ENCODE data around the gene TRPM8. TPM values are rescaled to one million over a fixed set of nuclear protein-coding genes. Genes with fewer than 3 reads are reported as not detected.

Gene TRPM8
- total RNA-seq, 2 experiments from 2014 or later = not detected

DNA sequence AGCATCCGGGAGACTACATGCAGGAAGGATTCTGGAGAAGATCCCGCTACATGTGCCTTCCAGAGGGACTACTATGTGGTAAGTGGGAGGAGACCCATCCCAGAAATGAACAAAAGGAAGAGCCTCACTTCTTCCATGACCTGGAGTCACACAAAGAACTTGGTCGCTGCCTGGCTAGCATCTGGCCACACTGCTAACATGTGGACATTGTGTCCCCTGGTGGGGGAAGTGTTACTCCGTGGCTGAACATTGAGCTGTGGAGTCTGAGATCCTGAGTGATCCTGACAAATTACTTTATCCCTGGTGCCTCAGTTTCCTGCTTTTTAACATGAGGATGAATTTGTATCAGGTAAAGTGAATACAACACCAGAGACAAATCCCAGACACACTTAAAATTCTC, 141.7 kb downstream of the TRPM8 start:
- H3K36me3 Mint-ChIP-seq = no peaks in the 10 kb centered on the region
- peaks cover 27% of the 10 kb centered on the region for H3K27me3 Mint-ChIP-seq
- DNase-seq = no peak
- H3K9me3 Mint-ChIP-seq (ENCODE audit: low read depth) = no peaks in the 10 kb centered on the region
- H3K27ac Mint-ChIP-seq = no peak overlapping the region
- no peak overlapping the region for H3K4me3 Mint-ChIP-seq
- ATAC-seq = no peak
- CTCF ChIA-PET = no interaction called here
- peaks cover 2% of the 10 kb centered on the region for H3K4me1 Mint-ChIP-seq

DNA sequence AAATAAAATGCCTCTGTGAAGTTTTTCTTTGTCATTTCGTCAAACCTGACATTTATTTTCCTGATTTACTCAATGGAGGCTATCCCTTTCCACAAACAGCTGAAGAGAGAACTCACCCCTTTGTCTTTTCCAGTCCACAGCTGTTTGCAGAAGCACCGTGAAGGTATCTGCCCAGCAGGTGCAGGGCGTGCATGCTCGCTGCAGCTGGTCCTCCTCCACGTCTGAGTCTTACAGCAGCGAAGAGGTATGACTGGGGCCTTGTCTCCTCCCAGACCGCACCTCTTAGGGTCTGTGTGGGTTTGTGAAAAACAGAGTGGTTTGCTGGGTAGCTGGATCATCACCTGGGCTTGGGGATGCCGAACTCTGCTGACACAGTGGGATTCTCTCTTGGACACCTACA, 143.1 kb downstream of the TRPM8 start:
- H3K4me1 Mint-ChIP-seq = peaks cover 2% of the 10 kb centered on the region
- no peak overlapping the region for H3K4me3 Mint-ChIP-seq
- DNase-seq (no peak), ATAC-seq (no peak)
- CTCF ChIA-PET = no interaction called here
- peaks cover 25% of the 10 kb centered on the region for H3K27me3 Mint-ChIP-seq
- no peak overlapping the region for H3K27ac Mint-ChIP-seq
- no peaks in the 10 kb centered on the region for H3K36me3 Mint-ChIP-seq
- H3K9me3 Mint-ChIP-seq (ENCODE audit: low read depth) = no peaks in the 10 kb centered on the region

DNA sequence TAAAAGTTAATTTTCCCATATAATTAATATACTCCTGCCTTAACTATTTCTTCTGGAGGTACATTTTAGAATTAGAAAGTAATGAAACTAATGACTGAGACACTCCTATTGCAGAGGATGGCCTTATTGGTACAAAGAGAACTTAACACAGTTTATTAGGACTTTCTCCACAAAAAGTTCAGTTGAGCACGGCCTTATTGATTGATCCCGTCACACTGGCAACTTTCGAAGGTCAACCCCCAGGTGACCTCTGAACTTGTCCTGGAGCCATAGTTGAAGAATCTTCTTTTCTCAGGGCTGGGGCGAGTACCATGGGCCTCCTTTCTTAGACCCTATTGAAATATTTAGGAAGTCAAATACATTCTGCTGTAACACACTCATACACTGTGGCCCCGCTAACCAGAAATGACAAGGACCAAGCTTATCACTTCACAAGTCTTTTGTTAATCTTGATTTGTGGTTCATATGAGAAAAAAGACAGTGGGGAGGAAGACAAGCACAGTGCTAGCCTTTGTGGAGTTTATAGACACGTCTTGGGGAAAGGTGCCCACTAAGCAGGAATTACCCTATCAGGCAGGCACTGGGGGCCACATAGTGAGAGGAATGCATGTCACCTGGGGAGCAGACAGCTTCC, 144.6 kb downstream of the TRPM8 start:
- no peak overlapping the region for H3K4me3 Mint-ChIP-seq
- H3K27ac Mint-ChIP-seq = no peak overlapping the region
- H3K27me3 Mint-ChIP-seq = peaks cover 22% of the 10 kb centered on the region
- ATAC-seq (no peak), DNase-seq (no peak)
- peaks cover 2% of the 10 kb centered on the region for H3K4me1 Mint-ChIP-seq
- CTCF ChIA-PET = no interaction called here
- H3K9me3 Mint-ChIP-seq (ENCODE audit: low read depth) = no peaks in the 10 kb centered on the region
- H3K36me3 Mint-ChIP-seq = peaks cover 1% of the 10 kb centered on the region

DNA sequence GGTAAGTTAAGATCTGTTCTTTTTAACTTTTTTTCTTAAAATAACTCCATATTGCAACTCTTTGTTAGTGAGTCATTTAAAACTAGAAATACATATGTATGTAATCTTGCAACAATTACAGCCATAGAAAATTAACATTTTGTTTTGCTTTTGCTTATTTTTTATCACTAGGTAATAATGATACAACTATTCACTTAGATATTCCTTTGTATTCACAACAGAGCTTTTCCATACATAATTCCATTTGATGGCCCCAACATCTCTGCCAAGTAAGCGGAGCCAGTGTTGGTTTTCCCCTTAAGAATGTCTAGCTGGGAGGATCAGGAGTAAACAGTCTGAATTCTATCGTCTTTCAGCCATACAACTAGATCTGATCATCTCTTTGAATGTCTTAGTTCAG, 149.4 kb downstream of the TRPM8 start:
- no peak for ATAC-seq
- peaks cover 11% of the 10 kb centered on the region for H3K9me3 Mint-ChIP-seq (ENCODE audit: low read depth)
- peaks cover 9% of the 10 kb centered on the region for H3K4me1 Mint-ChIP-seq
- no peak for DNase-seq
- H3K36me3 Mint-ChIP-seq = peaks cover 10% of the 10 kb centered on the region
- H3K27ac Mint-ChIP-seq = no peak overlapping the region
- H3K4me3 Mint-ChIP-seq = no peak overlapping the region
- CTCF ChIA-PET = no interaction called here
- H3K27me3 Mint-ChIP-seq = peaks cover 15% of the 10 kb centered on the region

Other genes with a start within 250 kb of the TRPM8 start
- gene UGT1A9, start 245.5 kb upstream of the TRPM8 start, total RNA-seq = not detected
- not detected for gene UGT1A7, start 235.5 kb upstream of the TRPM8 start, total RNA-seq
- gene UGT1A6, start 224.5 kb upstream of the TRPM8 start, total RNA-seq = not detected
- not detected for gene UGT1A5, start 204.5 kb upstream of the TRPM8 start, total RNA-seq
- gene UGT1A4, start 198.6 kb upstream of the TRPM8 start, total RNA-seq = not detected
- gene UGT1A3, start 188.3 kb upstream of the TRPM8 start, total RNA-seq = not detected
- gene UGT1A1, start 157.1 kb upstream of the TRPM8 start, total RNA-seq = not detected
- gene MROH2A, start 139.0 kb upstream of the TRPM8 start, total RNA-seq = not detected
- 100 to 1,000 TPM; 111 to 145 TPM for gene HJURP, start 62.8 kb upstream of the TRPM8 start, total RNA-seq
- not detected for gene SPP2, start 133.3 kb downstream of the TRPM8 start, total RNA-seq

All from activated CD8-positive, alpha-beta memory T cell treated with anti-CD3 and anti-CD28 coated beads, Interleukin-2, amount 10 ng/mL, durations not matched to agents 7 days and 5 days (primary cell).